ENCODE measurements around the gene RFPL2. TPM values are rescaled to one million over a fixed set of nuclear protein-coding genes. Genes with fewer than 3 reads are reported as not detected.

RFPL2 gene
- total RNA-seq (1 to 10 TPM in 3 of 5 donors, under 1 TPM in 2; 0.16 to 1.8 (median 1.1) TPM), total RNA-seq (0 to 1.3 (median 0.30) reads per million in 29 experiments)
- 0.41 TPM for total RNA-seq (2013)

DNA sequence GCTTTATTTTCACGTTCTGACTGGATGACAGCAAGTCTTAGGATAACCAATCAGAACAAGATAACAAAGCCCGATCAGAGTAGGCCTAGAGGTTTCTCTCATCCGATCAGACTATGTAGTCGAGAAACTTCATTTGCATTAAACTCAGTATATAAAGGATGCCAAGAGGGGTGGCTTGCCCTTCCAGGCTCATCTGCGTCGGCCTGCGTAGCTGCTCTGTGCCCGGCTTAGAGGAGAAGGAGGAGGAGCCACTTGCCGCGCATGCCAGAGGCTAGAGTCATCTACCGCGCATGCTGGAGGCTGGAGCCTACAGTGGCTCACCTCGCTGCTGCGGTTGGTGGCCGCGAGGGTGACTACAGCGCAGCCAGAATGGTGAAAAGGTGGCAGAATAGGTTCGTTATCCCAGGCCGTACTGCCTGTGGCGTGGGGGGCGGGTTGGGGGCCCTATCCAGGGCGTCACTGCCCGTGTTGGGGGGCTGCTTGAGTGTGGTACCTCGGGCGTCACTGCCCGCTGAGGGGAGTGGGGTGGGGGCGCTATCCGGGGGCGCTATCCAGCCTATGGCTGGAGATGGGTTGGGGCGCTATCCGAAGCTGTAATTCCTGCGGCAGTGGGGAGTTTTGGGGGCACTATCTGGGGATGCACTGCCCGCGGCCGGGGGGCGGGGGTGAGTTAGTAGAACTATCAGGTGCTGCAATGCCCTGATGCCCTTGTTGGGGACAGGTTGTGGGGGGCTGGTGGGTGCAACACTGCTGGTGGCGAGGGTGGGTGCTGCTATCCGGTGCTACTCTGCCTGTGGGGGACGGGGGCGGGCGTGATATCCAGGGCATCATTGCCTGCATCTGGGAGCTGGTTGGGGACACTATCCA lies at the start of gene RFPL2:
TSS of gene RFPL2 (minus strand) at position 218 of the 867 bp plus-strand sequence. CDS start 2,622 bp downstream, outside the sequence.
- 80% methylated on average over 27 of the region's 41 CpGs for WGBS (ENCODE audit: insufficient coverage)
- Mint-ChIP-seq H3K4me3 (peak within 1 kb of the TSS; percentile 71 to 93 (median 75)), H3K36me3 (no peaks in the 10 kb centered on the region), H3K9me3 (no peaks in the 10 kb centered on the region), H3K27me3 (peaks cover 3 to 10% of the 10 kb centered on the region in 2 donors), H3K27ac (peak within 1 kb of the TSS; percentile 66 to 68), H3K4me1 (peaks cover 54 to 58% (median 55%) of the 10 kb centered on the region in 3 donors)
- peak in 21 of 35 experiments; percentile 29 to 59 (median 44) for DNase-seq
- ChIA-PET POLR2A (no interaction called here), CTCF (interaction anchor here in 1 of 2 donors (0.6 kb wide), 1 partner anchor 62 kb away, joined by 4 read pairs; no protein-coding TSS in a partner anchor)
- Histone ChIP-seq H3K4me3 (ENCODE audit: control insufficient read depth in 1 of 2, extremely low read depth in 1 of 2, low read length in 1 of 2) (peak within 1 kb of the TSS in 1 of 2 donors; percentile 48), H3K36me3 (ENCODE audit: control insufficient read depth in 2 of 2, extremely low read depth in 1 of 2, insufficient read depth in 1 of 2, low read length in 1 of 2) (no peaks in the 10 kb centered on the region), H3K4me1 (ENCODE audit: control insufficient read depth in 1 of 2, extremely low read depth in 1 of 2, insufficient read depth in 2 of 2, low read length in 2 of 2) (peaks cover 0 to 63% of the 10 kb centered on the region in 2 experiments), H3K27me3 (replicated peaks in 1 of 2; ENCODE audit: control insufficient read depth in 2 of 2, extremely low read depth in 1 of 2, insufficient read depth in 2 of 2, low read length in 1 of 2) (peaks cover 0 to 45% of the 10 kb centered on the region in 2 experiments), H3K27ac (ENCODE audit: low read length) (no peak within 1 kb of the TSS), H3K9me3 (no peaks in the 10 kb centered on the region)
- ATAC-seq (replicated peaks in 1 of 4), result peak; percentile 55 to 81 (median 62)

DNA sequence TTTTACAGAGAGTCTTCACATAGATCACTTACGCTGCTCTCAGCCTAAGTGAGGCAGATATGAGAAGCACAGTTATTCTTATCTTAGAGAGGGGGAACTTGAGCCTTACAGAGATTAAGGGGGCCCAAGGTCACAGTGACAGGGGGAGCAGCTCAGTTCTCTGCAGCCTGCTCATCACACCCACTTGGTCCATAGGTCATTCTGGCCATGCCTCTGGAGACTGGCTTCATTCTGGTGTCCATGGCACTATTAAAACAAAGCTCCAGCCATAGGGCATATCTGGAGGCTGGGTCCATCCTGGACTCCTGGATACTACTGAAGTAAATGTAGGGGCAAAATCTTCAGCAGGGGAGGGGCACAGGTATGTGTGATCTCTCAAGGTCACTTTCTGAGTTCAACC lies 44.4 kb upstream of the RFPL2 start:
- Histone ChIP-seq H3K27me3 (replicated peaks in 1 of 2; ENCODE audit: control insufficient read depth in 2 of 2, extremely low read depth in 1 of 2, insufficient read depth in 2 of 2, low read length in 1 of 2) (peaks cover 0 to 8% of the 10 kb centered on the region in 2 experiments), H3K36me3 (ENCODE audit: control insufficient read depth in 2 of 2, extremely low read depth in 1 of 2, insufficient read depth in 1 of 2, low read length in 1 of 2) (no peaks in the 10 kb centered on the region), H3K9me3 (no peaks in the 10 kb centered on the region), H3K27ac (ENCODE audit: low read length) (no peak overlapping the region), H3K4me1 (ENCODE audit: control insufficient read depth in 1 of 2, extremely low read depth in 1 of 2, insufficient read depth in 2 of 2, low read length in 2 of 2) (no peaks in the 10 kb centered on the region), H3K4me3 (ENCODE audit: control insufficient read depth in 1 of 2, extremely low read depth in 1 of 2, low read length in 1 of 2) (no peak overlapping the region)
- no peaks in the 10 kb centered on the region for H3K9me3 Mint-ChIP-seq
- no peak overlapping the region for H3K27ac Mint-ChIP-seq
- H3K4me3 Mint-ChIP-seq, result no peak overlapping the region
- DNase-seq (no peak), ATAC-seq (replicated peaks in 1 of 4) (no peak)
- ChIA-PET CTCF (no interaction called here), POLR2A (no interaction called here)
- peaks cover 24 to 35% of the 10 kb centered on the region in 2 donors for H3K27me3 Mint-ChIP-seq
- WGBS (ENCODE audit: insufficient coverage), result no CpG with 5 or more reads among the region's 1 CpG
- no peaks in the 10 kb centered on the region for H3K36me3 Mint-ChIP-seq
- H3K4me1 Mint-ChIP-seq, result no peaks in the 10 kb centered on the region

DNA sequence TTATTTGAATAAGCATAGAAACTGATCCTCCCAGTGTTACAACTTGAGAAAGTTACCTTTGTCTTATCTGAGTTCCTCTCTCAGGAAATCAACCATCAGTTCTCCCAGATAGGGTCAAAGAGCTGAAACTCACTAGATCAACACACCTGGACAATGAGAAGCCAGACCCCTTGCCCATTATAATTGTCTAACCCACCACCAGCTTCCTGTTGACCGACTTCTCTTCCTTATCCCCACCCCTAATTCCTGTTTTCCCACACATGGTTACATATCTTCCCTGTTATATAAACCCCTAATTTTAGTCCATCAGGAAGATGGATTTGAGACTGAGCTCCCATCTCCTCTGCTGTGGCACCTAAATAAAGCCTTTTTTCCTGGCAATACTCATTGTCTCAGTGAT lies 43.4 kb upstream of the RFPL2 start:
- H3K27ac ChIP-seq (ENCODE audit: low read length), result no peak overlapping the region
- Mint-ChIP-seq H3K27me3 (peaks cover 24 to 35% of the 10 kb centered on the region in 2 donors), H3K27ac (no peak overlapping the region), H3K4me3 (no peak overlapping the region), H3K4me1 (no peaks in the 10 kb centered on the region), H3K36me3 (no peaks in the 10 kb centered on the region), H3K9me3 (no peaks in the 10 kb centered on the region)
- H3K36me3 ChIP-seq (ENCODE audit: control insufficient read depth in 2 of 2, extremely low read depth in 1 of 2, insufficient read depth in 1 of 2, low read length in 1 of 2), result no peaks in the 10 kb centered on the region
- DNase-seq, result no peak
- POLR2A ChIA-PET, result no interaction called here
- H3K4me1 ChIP-seq (ENCODE audit: control insufficient read depth in 1 of 2, extremely low read depth in 1 of 2, insufficient read depth in 2 of 2, low read length in 2 of 2), result no peaks in the 10 kb centered on the region
- CTCF ChIA-PET, result no interaction called here
- no peak for ATAC-seq (replicated peaks in 1 of 4)
- no CpG with 5 or more reads among the region's 1 CpG for WGBS (ENCODE audit: insufficient coverage)
- no peaks in the 10 kb centered on the region for H3K9me3 ChIP-seq
- H3K4me3 ChIP-seq (ENCODE audit: control insufficient read depth in 1 of 2, extremely low read depth in 1 of 2, low read length in 1 of 2), result no peak overlapping the region
- peaks cover 0 to 8% of the 10 kb centered on the region in 2 experiments for H3K27me3 ChIP-seq (replicated peaks in 1 of 2; ENCODE audit: control insufficient read depth in 2 of 2, extremely low read depth in 1 of 2, insufficient read depth in 2 of 2, low read length in 1 of 2)

DNA sequence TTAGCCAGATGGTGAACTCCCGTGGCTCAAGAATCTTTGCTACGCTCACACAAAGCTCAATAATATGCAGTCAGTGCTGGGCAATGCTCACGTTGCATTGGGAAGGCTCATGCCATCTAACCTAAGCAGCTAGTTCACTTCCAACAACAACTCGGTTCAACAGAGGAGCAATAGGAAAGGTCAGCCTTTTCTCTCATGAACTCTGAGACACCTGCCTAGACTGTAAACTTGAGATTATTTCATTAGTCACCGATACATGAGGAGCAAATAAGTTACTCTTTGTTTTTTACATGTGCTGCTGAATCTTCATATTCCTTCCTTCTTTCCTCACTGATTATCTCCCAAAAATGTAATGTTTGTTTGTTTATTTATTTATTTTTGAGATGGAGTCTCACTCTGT lies 41.3 kb upstream of the RFPL2 start:
- WGBS (ENCODE audit: insufficient coverage), result 75% methylated on average over 3 of the region's 5 CpGs
- H3K4me1 ChIP-seq (ENCODE audit: control insufficient read depth in 1 of 2, extremely low read depth in 1 of 2, insufficient read depth in 2 of 2, low read length in 2 of 2), result no peaks in the 10 kb centered on the region
- H3K27me3 Mint-ChIP-seq, result peaks cover 28 to 29% of the 10 kb centered on the region in 2 donors
- no peaks in the 10 kb centered on the region for H3K36me3 Mint-ChIP-seq
- ChIA-PET POLR2A (interaction anchor here in 1 of 2 donors (0.6 kb wide), 1 partner anchor 12 kb away, joined by 4 read pairs; no protein-coding TSS in a partner anchor), CTCF (no interaction called here)
- ATAC-seq (replicated peaks in 1 of 4), result no peak
- H3K27me3 ChIP-seq (replicated peaks in 1 of 2; ENCODE audit: control insufficient read depth in 2 of 2, extremely low read depth in 1 of 2, insufficient read depth in 2 of 2, low read length in 1 of 2), result peaks cover 0 to 6% of the 10 kb centered on the region in 2 experiments
- H3K27ac Mint-ChIP-seq, result no peak overlapping the region
- no peak for DNase-seq
- H3K4me1 Mint-ChIP-seq, result no peaks in the 10 kb centered on the region
- no peak overlapping the region for H3K4me3 Mint-ChIP-seq
- no peak overlapping the region for H3K27ac ChIP-seq (ENCODE audit: low read length)
- no peaks in the 10 kb centered on the region for H3K9me3 ChIP-seq
- no peaks in the 10 kb centered on the region for H3K36me3 ChIP-seq (ENCODE audit: control insufficient read depth in 2 of 2, extremely low read depth in 1 of 2, insufficient read depth in 1 of 2, low read length in 1 of 2)
- no peaks in the 10 kb centered on the region for H3K9me3 Mint-ChIP-seq
- H3K4me3 ChIP-seq (ENCODE audit: control insufficient read depth in 1 of 2, extremely low read depth in 1 of 2, low read length in 1 of 2), result no peak overlapping the region

DNA sequence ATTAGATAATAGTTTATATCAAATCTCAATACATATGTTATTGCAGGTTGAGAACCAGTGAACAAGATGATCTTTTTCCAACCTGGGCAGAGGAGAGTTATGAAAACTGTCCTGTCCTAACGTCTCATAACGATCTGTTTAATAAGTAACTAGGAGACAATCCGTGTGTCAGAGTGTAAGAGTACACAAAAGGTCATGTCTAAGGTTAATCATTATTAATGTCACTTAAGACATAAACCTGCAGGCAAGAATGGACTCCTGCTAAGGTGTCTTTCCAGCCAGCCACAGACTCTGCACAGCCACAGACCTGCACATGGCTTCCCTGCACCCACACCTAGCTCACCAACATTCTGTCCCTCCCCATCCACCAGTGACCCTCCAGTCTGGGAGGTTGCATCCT lies 40.2 kb upstream of the RFPL2 start:
- no peaks in the 10 kb centered on the region for H3K4me1 ChIP-seq (ENCODE audit: control insufficient read depth in 1 of 2, extremely low read depth in 1 of 2, insufficient read depth in 2 of 2, low read length in 2 of 2)
- no peaks in the 10 kb centered on the region for H3K9me3 ChIP-seq
- H3K36me3 ChIP-seq (ENCODE audit: control insufficient read depth in 2 of 2, extremely low read depth in 1 of 2, insufficient read depth in 1 of 2, low read length in 1 of 2), result no peaks in the 10 kb centered on the region
- DNase-seq, result no peak
- no peaks in the 10 kb centered on the region for H3K4me1 Mint-ChIP-seq
- no CpG with 5 or more reads among the region's 3 CpGs for WGBS (ENCODE audit: insufficient coverage)
- no peak overlapping the region for H3K27ac Mint-ChIP-seq
- CTCF ChIA-PET, result no interaction called here
- H3K9me3 Mint-ChIP-seq, result no peaks in the 10 kb centered on the region
- POLR2A ChIA-PET, result no interaction called here
- H3K36me3 Mint-ChIP-seq, result no peaks in the 10 kb centered on the region
- no peak overlapping the region for H3K27ac ChIP-seq (ENCODE audit: low read length)
- no peak overlapping the region for H3K4me3 ChIP-seq (ENCODE audit: control insufficient read depth in 1 of 2, extremely low read depth in 1 of 2, low read length in 1 of 2)
- H3K4me3 Mint-ChIP-seq, result no peak overlapping the region
- H3K27me3 Mint-ChIP-seq, result peaks cover 21 to 24% of the 10 kb centered on the region in 2 donors
- no peak for ATAC-seq (replicated peaks in 1 of 4)
- peaks cover 0 to 3% of the 10 kb centered on the region in 2 experiments for H3K27me3 ChIP-seq (replicated peaks in 1 of 2; ENCODE audit: control insufficient read depth in 2 of 2, extremely low read depth in 1 of 2, insufficient read depth in 2 of 2, low read length in 1 of 2)

DNA sequence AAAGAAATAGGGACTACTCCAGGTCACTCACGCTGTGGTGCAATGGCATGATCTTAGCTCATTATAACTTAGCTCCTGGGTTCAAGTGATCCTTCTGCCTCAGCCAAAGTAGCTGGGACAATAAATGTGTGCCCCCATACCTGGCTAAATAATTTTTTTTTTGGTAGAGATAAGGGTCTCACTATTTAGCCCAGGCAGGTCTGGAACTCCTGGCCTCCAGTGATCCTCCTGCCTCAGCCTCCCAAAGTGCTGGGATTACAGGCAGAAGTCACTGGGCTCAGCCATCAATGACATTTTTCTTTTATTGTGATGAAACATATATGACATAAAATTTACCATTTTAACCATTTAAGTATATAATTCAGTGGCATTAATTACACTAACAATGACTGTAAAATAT lies 39.7 kb upstream of the RFPL2 start:
- no peak for DNase-seq
- Histone ChIP-seq H3K4me3 (ENCODE audit: control insufficient read depth in 1 of 2, extremely low read depth in 1 of 2, low read length in 1 of 2) (no peak overlapping the region), H3K27ac (ENCODE audit: low read length) (no peak overlapping the region), H3K9me3 (no peaks in the 10 kb centered on the region), H3K27me3 (replicated peaks in 1 of 2; ENCODE audit: control insufficient read depth in 2 of 2, extremely low read depth in 1 of 2, insufficient read depth in 2 of 2, low read length in 1 of 2) (peaks cover 0 to 2% of the 10 kb centered on the region in 2 experiments), H3K36me3 (ENCODE audit: control insufficient read depth in 2 of 2, extremely low read depth in 1 of 2, insufficient read depth in 1 of 2, low read length in 1 of 2) (no peaks in the 10 kb centered on the region), H3K4me1 (ENCODE audit: control insufficient read depth in 1 of 2, extremely low read depth in 1 of 2, insufficient read depth in 2 of 2, low read length in 2 of 2) (no peaks in the 10 kb centered on the region)
- ChIA-PET CTCF (no interaction called here), POLR2A (no interaction called here)
- Mint-ChIP-seq H3K4me1 (no peaks in the 10 kb centered on the region), H3K27me3 (peaks cover 19% of the 10 kb centered on the region in 2 donors), H3K9me3 (no peaks in the 10 kb centered on the region), H3K27ac (no peak overlapping the region), H3K4me3 (no peak overlapping the region), H3K36me3 (no peaks in the 10 kb centered on the region)
- ATAC-seq (replicated peaks in 1 of 4), result no peak
- no CpG with 5 or more reads among the region's 1 CpG for WGBS (ENCODE audit: insufficient coverage)
